BE2C (cell line): Measurements from ENCODE around the gene TMEM100. TPM values are rescaled to one million over a fixed set of nuclear protein-coding genes. Genes with fewer than 3 reads are reported as not detected.

Source experiments
- DNase-seq: peaks from one replicate; pipeline ENCODE4 v3.0.0-alpha.2; 2020
- H3K27me3 ChIP-seq: fragments of 250-450 bp; sonication (Bioruptor Pico); 2 replicates; pipeline ENCODE4 v1.5.1; 2020; ENCODE audit warnings: mild to moderate bottlenecking
- H3K36me3 ChIP-seq: fragments of 250-450 bp; sonication (Bioruptor Pico); 2 replicates; pipeline ENCODE4 v1.5.1; 2020; ENCODE audit warnings: mild to moderate bottlenecking
- H3K4me1 ChIP-seq: fragments of 250-450 bp; sonication (Bioruptor Pico); 2 replicates; pipeline ENCODE4 v1.5.1; 2020
- H3K4me3 ChIP-seq: 2 replicates; pipeline ENCODE4 v1.5.1; 2011; ENCODE audit warnings: low read depth, low read length
- H3K9me3 ChIP-seq: fragments of 250-450 bp; sonication (Bioruptor Pico); 2 replicates; pipeline ENCODE4 v1.5.1; 2020
- polyA plus RNA-seq: library from polyadenylated mRNA; unstranded; fragments of >200 nt; gene quantifications from one replicate; pipeline ENCODE4 v1.2.1, GENCODE V29; 2012; ENCODE audit warnings: low read depth, missing spikeins; ENCODE audit not compliant: insufficient read length, insufficient read depth
- TF ChIP-seq, protein P1 (sequence below): IDR thresholded peaks from 2 replicates; pipeline ENCODE4 v1.5.1; 2012; ENCODE audit warnings: mild to moderate bottlenecking, low read depth, low read length

The TMEM100 gene, protein sequence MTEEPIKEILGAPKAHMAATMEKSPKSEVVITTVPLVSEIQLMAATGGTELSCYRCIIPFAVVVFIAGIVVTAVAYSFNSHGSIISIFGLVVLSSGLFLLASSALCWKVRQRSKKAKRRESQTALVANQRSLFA
- polyA plus RNA-seq = 8.4 TPM

DNA sequence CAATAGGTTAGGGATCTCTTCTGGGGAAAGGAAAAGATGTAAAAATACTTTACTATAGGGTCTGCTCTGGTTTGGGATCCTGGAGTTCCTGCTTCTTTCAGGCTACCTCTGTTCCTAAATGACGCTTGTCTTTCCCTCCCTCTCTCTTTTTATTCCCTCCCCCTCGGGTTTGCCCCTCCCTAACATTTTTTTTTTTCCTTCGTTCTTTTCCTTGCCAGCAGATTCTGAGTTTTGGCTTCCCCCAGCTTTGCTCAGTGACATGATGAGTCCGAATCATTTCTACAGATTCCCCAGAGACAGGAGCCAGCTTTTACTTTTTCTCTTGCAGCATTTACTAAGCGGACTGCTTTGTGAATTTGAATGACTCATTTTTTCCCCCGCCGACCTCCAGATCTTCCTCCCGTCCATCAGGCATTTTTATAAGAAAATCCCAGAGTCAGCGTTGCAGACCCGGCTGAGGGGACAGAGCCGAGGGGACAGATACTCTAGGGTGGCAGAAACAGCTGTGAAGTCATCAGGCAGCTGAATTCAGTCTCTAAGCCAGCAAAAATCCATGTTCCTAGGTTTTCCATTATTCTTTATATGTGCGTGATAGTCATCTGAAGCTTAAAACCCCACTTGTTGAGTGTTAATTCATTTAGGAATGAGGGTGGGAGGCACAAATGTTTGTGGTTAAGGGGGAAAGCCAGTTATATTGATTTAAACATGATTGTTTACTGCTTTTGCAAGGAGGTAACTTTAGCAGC lies at the start of gene TMEM100:
Gene TMEM100 (minus strand): TSS at position 123 of the 746 bp plus-strand sequence. CDS start 1,794 bp downstream, outside the sequence.
- Histone ChIP-seq H3K36me3 (no peaks in the 10 kb centered on the region), H3K9me3 (no peaks in the 10 kb centered on the region), H3K4me1 (peaks cover 41% of the 10 kb centered on the region), H3K4me3 (peak within 1 kb of the TSS; percentile 64), H3K27me3 (no peaks in the 10 kb centered on the region)
- TF ChIP-seq, protein P1, sequence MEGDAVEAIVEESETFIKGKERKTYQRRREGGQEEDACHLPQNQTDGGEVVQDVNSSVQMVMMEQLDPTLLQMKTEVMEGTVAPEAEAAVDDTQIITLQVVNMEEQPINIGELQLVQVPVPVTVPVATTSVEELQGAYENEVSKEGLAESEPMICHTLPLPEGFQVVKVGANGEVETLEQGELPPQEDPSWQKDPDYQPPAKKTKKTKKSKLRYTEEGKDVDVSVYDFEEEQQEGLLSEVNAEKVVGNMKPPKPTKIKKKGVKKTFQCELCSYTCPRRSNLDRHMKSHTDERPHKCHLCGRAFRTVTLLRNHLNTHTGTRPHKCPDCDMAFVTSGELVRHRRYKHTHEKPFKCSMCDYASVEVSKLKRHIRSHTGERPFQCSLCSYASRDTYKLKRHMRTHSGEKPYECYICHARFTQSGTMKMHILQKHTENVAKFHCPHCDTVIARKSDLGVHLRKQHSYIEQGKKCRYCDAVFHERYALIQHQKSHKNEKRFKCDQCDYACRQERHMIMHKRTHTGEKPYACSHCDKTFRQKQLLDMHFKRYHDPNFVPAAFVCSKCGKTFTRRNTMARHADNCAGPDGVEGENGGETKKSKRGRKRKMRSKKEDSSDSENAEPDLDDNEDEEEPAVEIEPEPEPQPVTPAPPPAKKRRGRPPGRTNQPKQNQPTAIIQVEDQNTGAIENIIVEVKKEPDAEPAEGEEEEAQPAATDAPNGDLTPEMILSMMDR = no peak
- peak; percentile 51 for DNase-seq

DNA sequence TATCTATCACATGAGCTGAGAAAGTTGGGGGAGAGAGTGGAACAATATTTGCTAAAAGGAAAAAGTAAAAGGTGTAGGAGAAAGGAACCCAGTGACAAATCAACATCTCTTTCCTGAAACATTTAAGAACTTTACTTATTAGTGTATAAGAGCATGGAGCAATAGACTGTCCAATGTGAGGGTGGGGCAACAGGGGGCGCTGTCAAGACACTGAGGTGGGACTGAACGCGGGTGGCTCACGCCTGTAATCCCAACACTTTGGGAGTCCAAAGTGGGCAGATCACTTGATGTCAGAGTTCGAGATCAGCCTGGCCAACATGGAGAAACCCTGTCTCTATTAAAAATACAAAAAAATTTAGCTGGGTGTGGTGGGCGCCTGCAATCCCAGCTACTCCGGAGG lies 49.4 kb upstream of the TMEM100 start:
- TF ChIP-seq, protein P1 = no peak
- Histone ChIP-seq H3K27me3 (no peaks in the 10 kb centered on the region), H3K9me3 (no peaks in the 10 kb centered on the region), H3K36me3 (peaks cover 12% of the 10 kb centered on the region; the same call in 1 of the 2 replicates), H3K4me3 (no peak overlapping the region), H3K4me1 (peaks cover 6% of the 10 kb centered on the region)
- no peak for DNase-seq

DNA sequence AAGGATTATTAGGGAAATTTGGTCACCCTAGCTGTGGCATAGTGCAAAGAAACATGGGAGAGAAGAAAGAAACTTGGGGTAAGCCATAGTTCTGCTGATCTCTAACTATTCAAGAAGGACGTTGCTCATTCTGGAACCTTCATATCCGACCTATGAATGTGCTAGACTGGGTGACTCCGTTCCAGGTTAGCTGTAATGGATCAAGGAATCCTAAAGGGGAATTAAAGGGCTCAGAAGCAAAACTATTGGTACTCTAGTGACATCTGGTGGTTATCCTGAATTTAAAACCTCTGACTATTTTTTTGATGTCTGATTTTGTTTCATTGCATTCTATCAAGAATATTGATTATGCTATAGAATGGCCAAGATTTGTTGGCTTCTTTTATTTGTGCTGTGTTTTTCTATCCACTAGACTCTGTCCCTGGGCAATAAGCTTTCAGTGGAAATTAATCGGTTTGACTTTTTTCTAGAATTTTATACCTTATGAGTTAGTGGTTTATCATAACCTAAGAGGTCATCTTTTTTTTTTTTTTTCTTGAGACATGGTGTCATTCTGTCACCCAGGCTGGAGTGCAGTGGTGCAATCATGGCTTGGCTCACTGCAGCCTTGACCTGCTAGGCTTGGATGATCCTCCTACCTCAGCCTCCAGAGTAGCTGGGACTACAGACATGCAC lies 47.7 kb upstream of the TMEM100 start:
- no peak for DNase-seq
- TF ChIP-seq, protein P1 = peak; percentile 59
- H3K4me3 ChIP-seq = no peak overlapping the region

DNA sequence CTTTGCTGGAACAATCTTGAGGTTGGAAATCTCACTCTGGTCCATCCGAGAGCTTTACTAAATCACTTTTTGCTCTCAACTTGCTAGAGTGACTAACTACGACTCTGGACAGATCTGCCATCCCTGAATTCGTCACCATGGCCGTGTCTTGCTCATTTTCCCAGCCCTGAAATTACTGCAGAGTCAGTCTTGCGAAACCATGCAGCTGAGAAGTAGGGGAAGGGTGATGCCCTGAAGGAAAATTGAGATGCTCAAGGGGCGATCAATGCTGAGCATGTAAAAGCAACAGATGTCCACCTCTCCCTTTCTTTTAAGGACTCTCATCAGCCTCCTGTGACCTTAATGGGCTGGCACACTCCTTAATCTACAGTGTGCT lies 46.9 kb upstream of the TMEM100 start:
- Histone ChIP-seq H3K4me3 (no peak overlapping the region), H3K27me3 (no peaks in the 10 kb centered on the region), H3K4me1 (peaks cover 6% of the 10 kb centered on the region), H3K9me3 (no peaks in the 10 kb centered on the region), H3K36me3 (peaks cover 12% of the 10 kb centered on the region; the same call in 1 of the 2 replicates)
- no peak for DNase-seq
- TF ChIP-seq, protein P1 = no peak

More for the DNA sequence above, 47.7 kb upstream of the TMEM100 start:
- Histone ChIP-seq H3K4me1 (peaks cover 6% of the 10 kb centered on the region), H3K27me3 (no peaks in the 10 kb centered on the region), H3K9me3 (no peaks in the 10 kb centered on the region), H3K36me3 (peaks cover 12% of the 10 kb centered on the region; the same call in 1 of the 2 replicates)

DNA sequence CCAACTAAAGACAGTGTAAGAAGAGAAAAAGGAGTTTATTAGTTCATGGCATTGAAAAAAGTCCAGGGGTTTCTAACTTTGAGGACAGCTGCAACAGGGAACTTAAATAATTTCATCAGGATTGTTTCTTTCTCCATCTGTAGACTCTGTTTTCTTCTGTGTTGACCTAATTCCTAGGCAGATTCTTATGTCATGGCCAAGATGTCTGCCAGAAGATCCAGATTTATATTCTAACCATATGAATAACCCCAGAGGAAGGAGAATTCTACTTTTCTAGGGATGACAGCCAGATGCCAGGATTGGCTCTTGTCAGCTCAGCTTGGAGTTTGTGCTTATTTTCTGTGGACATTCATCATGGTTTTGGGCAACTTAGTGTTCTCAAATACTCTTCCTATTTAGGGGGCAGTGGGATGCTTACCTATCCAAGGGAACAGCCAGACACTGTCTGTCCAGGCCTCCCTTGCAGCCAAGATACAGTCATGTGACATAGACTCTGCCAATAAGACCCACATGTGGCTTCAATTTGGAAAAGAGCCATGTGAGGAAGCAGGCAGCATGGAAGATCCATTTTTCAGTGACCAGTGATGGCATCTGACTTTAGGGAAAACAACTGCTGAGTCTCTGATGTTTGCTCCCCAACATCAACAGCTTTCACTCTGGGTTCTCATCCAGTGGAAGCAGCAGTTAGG lies 46.4 kb upstream of the TMEM100 start:
- H3K27me3 ChIP-seq = no peaks in the 10 kb centered on the region
- peaks cover 12% of the 10 kb centered on the region; the same call in 1 of the 2 replicates for H3K36me3 ChIP-seq
- no peaks in the 10 kb centered on the region for H3K9me3 ChIP-seq
- peaks cover 6% of the 10 kb centered on the region for H3K4me1 ChIP-seq
- peak; percentile 20 for DNase-seq
- H3K4me3 ChIP-seq = no peak overlapping the region
- TF ChIP-seq, protein P1 = no peak
